Measurements from ENCODE around the gene FOXK2. TPM values are rescaled to one million over a fixed set of nuclear protein-coding genes. Genes with fewer than 3 reads are reported as not detected.

The FOXK2 gene
- polyA plus RNA-seq, 3 donors, result 40.1 to 50.6 (median 44.8) TPM

DNA sequence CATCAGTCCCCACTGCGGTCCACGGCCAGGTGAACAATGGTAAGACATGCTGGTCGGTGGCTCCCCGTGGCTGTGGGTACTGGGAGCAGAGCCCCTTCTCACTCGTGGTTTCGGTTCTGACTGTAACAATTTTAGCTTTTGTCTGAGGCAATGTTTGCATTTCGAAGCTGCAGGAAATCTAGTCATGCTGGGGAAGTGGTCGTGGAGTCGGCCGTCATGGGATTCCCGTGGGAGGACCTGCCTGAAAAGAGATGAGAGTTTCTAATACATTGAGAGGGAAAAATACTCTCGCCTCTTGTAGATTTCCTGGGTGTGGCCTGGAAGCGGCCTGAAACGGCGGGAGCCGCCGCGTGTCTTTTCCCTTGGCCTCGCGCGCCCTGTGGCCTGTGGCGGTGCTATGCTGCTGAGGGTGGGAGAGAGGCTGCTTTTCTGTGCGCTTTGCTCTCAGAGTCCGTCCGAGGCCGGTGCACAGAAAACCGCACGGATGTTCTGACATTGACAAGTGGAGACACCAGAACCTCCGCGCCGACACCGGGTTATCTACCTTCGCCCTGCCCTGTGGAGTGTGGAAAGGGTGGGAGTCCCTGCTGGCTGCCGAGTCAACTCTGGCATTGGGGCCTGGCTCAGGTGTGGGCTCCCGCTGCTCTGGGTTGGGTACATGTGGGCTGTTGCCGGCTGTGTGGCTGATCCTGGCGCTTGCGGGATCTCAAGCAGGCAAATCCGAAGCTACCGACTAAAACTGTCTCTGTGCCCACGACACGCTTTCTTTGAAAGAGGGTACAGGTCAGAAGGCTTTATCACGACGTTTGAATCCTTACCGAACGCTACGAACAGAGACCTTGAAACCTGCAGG is 67.9 kb downstream of the FOXK2 start:
- DNase-seq, result no peak

DNA sequence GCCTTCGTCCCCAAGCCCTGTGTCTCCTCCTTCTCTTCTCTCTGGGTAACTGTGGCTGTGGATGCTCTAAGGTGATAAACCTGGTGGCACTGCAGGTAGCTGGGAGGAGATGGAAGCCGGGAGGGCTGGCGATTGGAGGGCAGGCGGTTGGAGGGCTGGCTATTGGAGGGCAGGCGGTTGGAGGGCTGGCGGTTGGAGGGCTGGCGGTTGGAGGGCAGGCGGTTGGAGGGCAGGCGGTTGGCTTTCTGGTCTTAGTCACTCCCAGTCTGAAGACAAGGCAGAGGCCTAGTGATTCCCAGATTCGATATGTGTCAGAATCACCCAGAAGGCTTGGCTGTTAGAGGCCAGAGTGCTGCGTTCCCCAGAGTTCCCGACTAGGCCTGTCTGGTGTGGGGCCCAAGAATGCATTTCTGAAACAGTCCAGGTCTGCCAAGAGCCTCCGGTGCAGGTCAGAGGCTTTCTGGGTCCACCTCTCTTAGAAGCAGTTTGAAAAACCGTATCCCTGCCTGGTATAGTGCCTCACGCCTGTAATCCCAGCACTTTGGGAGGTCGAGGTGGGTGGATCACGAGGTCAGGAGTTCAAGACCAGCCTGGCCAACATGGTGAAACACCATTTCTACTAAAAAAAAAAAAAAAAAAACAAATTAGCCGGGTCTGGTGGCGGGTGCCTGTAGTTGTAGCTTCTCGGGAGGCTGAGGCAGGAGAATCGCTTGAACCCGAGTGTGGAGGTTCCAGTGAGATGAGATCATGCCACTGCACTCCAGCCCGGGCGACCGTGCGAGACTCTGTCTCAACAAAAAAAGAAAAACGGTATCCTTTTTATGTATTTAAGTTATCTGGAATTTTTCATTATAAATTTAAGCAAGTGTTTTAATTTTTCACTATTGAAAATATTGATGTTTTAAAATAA is 69.0 kb downstream of the FOXK2 start:
- DNase-seq, result no peak

GRCh38 chr17:82589851-82590180 is 70.3 kb downstream of the FOXK2 start:
- no peak for DNase-seq

DNA sequence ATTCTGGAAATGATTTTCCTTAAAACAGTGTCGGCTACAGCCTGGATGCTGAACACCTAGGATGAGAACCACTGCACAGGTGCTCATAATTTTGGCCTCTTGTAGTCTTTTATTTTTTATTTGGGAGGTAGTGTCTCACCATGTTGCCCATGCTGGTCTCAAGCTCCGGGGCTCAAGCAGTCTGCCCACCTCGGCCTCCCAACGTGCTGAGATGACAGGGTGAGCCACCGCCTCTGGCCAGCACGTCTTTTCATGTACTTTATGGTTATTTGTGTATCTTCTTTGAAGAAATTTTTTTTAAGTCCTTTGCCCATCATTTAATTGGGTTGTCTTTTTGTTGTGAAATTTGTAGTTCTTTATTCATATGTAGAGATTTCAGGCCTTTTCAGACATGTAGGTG is 70.7 kb downstream of the FOXK2 start:
- DNase-seq, result no peak

DNA sequence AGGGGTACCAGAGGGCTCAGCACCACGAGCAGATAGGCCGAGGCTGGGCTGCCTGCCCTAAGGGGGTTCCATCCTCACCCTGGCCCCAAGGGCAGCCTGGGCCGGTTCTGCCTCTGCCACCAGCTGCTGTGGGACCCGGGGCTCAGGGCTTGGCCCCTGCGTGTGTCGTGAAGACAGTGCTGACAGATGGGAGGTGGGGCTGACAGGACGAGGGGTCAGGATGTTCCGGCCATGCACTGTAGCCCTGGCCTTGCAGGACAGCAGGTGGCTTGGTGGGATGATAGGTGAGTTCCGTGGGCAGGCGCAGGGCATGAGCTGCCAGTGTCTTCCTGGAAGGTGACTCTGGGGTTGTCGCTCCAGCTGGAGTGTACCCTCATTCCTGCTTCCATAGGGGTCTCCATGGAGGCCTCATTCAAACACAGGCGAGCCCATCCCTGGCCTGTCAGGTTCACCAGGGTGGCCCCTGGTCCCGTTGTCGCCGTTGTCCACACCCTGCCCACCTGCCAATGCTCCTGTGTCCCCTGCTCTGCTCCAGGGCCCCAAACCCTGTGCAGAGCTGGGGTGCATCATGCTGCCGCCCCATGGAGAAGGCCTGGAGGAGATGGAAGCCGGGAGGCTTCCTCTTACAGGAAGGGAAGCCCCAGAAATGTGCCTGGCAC is 71.5 kb downstream of the FOXK2 start:
- DNase-seq, result no peak

- no peak for DNase-seq
Observed at GRCh38 chr17:82592289-82592766, 72.8 kb downstream of the FOXK2 start.

GRCh38 chr17:82592767-82593589 is 73.4 kb downstream of the FOXK2 start:
- peak; percentile 87 for DNase-seq

GRCh38 chr17:82593590-82594087 is 74.1 kb downstream of the FOXK2 start:
- no peak for DNase-seq

GRCh38 chr17:82594571-82594970 is 75.0 kb downstream of the FOXK2 start:
- DNase-seq, result no peak

DNA sequence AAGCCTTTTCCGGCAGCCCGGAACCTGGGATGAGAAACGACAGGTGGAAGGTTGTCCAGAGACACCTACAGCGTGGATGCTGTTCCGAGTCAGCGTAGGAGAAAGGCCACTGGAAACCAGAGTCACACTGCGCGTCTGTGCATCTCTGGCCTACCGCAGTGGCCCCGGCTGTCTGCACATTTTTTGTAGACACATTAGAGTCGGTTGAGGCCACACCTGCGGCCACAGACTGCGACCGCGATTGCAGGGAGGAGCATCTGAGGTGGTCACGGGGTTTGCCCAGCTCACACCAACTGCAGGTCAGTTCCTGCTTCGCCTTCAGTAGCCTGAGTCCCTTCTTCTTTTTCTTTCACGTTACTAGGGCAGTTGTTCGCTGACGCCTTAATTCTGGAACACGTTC is 76.4 kb downstream of the FOXK2 start:
- DNase-seq, result no peak

DNA sequence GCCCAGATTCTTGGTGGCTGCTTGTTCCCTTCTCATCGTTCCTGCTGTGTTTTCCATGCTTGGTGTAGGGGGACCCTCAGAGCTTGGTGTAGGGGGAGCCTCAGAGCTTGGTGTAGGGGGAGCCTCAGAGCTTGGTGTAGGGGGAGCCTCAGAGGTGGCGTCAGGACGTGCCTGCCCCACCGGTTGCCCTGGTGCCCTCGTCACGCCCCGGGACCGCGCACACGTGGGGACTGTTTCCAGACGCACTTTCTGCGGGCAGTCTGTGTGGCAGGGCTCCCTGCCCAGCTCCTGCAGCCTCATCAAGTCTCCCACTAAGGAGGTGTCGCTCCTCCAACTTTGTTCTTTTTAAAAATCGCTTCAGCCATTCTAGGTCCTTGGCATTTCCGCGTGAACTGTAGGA is 76.8 kb downstream of the FOXK2 start:
- DNase-seq, result no peak

DNA sequence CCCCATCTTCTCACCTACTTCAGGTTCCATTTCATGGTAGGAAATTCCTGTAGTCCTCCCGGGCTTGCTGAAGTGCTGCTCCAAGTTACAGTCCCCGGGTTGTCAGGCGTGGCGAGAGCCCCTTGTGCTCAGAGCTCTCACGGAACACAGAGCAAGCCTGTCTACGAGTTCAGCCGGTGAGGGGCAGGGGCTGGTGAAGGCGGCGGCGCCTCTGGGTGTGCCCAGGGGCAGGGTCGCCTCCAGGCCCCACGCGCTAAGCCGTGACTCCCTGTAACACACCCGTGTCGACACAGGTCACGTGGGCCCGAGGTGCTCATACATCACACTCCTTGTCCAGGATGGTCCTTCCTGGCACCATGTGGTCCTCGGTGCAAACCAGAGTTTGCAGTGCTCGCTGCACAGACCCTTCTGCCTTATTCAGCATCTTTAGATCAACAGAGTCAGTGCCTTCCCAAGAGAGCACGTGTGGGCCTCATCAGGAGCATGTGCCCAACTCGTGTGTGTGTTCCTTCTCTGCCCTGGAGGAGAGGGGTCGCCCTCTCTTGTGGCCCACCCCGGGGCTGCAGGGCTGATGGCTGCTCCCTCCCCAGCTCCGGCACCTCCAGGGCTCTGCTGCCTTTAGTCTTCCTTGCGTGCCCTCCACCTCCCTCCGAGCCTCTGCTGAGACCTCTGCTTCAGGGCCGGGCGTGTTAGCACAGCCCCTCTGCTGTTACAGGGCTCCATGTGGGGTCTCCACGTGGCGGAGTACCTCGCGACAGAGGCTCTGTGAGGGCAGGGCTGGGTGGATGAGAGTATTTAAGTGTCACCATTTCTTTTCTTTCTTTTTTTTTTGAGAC is 77.5 kb downstream of the FOXK2 start:
- DNase-seq, result no peak

DNA sequence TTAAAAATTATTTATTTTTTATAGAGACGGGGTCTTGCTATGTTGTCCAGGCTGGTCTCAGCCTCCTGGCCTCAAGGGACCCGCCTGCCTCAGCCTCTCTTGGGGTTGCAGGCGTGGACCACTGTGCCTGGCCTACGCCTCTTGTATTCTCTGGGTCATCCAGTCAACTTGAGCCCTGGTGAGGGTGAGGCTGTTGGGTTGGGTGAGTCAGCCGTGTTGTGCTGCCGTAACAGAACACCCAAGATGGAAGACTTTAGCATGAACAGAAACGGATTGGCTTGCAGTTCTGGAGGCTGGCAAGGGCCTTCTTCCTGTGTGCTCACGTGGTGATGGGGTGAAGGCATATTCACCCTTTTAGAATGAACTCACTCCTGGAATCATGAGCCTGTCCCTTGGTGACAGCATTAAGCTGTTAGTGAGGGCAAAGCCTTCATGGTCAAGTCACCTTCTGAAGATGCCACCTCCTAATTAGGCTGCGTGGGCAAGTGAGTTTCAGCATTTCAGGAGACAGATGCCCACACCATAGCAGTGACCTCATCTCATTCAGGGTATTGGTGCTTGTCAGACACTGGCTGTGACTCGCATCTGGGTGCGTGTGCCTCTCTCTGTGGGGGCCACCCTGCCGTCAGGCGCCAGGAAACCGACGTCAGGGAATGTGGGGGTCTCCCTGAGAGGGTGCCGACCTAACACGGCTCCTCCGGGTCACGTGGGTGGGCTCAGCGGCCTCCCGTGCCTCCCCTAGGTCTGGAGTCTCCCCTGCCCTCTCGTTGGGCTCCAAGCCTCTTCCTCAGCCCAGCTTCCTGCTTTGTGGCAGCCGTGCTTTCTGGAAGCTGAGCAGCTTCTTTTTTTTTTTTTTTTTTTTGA is 79.0 kb downstream of the FOXK2 start:
- DNase-seq, result no peak

DNA sequence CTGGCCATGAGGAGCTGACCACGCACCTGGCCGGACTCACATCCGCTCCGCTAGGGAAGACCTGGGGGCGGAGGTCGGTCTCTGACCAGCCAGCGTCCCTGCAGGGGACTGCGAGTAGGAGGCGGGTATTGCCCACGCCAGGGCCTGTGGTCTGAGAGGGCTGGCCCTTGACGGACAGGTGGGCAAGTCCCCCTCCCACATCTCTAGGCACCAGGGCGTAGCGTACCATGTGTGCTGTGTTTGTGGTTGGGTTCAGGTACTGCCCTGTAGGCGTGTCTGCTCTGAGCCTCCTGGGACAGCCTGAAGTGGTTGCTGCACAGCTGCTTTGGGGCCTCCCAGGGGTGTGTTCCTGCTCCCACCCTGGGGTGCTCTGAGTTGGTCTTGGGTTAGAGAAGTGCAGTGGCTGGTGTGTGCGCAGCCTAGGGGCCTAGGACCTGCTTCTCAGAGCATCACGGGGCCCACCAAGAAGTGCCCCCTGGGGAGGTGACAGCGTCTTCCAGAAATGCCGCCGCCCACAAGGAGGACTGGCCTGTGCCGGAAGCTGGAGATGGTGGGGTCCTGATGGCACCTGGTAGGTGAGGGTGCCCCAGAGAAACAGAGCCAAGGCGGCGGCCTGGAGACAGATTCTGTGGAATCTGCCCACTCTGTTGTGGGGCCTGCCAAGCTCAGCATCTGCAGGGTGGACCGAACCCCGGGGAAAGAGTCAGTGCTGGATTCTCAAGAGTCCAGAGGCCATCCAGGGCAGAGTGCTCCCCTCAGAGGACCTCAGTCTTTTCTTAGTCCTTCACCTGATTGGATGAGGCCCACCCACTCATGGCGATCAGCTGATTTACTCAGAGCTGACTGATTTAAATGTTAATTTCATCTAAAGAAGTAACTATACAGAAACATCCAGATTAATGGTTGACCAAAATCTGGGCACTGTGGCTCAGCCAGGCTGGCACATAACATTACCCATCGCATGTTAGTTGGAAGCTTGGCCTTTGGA is 80.4 kb downstream of the FOXK2 start:
- DNase-seq, result no peak

DNA sequence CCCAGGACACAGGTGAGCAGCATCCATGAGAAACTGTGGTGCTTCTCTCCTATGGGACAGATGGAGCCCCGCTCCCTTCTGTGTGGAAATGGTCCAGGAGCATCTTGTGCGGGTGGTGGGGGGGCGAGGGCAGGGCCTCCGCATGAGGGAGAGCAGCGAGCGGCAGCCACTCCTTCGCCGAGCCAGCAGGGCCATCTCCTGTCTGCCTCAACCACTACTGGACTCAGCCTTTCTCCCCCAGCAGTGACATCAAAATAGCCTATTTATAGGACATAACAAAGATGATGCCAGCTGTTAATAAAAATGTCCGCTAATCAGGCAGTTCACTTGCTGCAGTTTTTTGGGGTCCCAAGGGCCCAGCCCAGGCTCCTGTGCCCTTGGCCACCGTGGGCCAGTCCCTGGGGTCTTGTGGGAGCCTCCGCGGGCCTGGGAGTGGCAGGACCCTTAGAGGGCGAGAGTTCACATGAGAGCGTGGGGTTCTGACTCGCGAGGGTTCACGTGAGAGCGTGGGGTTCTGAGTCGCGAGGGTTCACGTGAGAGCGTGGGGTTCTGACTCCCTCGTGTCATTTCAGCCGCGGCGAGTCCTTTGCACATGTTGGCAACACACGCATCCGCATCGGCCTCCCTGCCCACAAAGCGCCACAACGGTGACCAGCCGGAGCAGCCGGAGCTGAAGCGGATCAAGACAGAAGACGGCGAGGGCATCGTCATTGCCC is 81.4 kb downstream of the FOXK2 start:
- DNase-seq, result no peak

- DNase-seq, result no peak
Observed at GRCh38 chr17:82601447-82602000, 82.0 kb downstream of the FOXK2 start.

DNA sequence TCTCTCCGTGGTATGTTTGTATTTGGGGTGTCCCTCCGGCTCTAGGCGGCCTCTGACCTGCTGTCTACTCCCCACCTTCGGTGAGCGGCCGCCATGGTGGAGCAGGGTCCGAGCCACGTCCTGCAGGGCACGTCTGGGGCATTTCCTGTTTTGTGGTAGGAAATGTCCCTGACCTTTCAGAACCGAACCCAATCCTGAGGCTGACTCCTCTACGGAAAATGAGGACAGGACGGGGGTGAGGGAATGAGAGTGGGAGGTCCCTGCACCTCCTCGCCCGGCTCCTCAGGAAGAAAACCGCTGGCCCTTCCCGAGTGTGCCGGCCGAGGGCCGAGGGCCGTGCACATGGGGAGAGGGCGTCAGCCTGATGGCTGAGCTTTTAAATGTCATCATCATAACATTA is 83.0 kb downstream of the FOXK2 start:
- no peak for DNase-seq
